ENCODE data around the gene RPS6KA1.

GRCh38 chr1:26579681-26580111 is 50.1 kb downstream of the RPS6KA1 start:
- TF ChIP-seq YY1 (IDR thresholded peaks at IDR 0.05; ENCODE audit: insufficient read depth, insufficient read length) (no peak), SUZ12 (IDR thresholded peaks at IDR 0.05; ENCODE audit: extremely low read depth, insufficient read depth, insufficient read length) (no peak)
